HEK293T (cell line): ENCODE measurements around the gene PDGFA.

Experiments used
- ARNT ChIP-seq: fragments of 450-650 bp; IDR thresholded peaks from 2 replicates; pipeline ENCODE4 v1.6.1; 2017; ENCODE audit warnings: mild to moderate bottlenecking
- BHLHE40 ChIP-seq: fragments of 450-650 bp; IDR thresholded peaks from 2 replicates; pipeline ENCODE4 v1.6.1; 2016; ENCODE audit warnings: mild to moderate bottlenecking, moderate library complexity, borderline replicate concordance
- ELF4 ChIP-seq: fragments of 450-650 bp; IDR thresholded peaks from 2 replicates; pipeline ENCODE4 v1.6.1; 2017; ENCODE audit warnings: antibody characterized with exemption
- FOXM1 ChIP-seq: fragments of 450-650 bp; IDR thresholded peaks from 2 replicates; pipeline ENCODE4 v1.6.1; 2017; ENCODE audit warnings: mild to moderate bottlenecking, borderline replicate concordance
- HDGF ChIP-seq: fragments of 450-650 bp; IDR thresholded peaks from 2 replicates; pipeline ENCODE4 v1.6.1; 2017; ENCODE audit warnings: antibody characterized with exemption, borderline replicate concordance
- L3MBTL2 ChIP-seq: fragments of 450-650 bp; conservative IDR thresholded peaks from 2 replicates; pipeline ENCODE4 v1.6.1; 2016; ENCODE audit warnings: mild to moderate bottlenecking
- NFRKB ChIP-seq: fragments of 450-650 bp; IDR thresholded peaks from 2 replicates; pipeline ENCODE4 v1.6.1; 2016; ENCODE audit warnings: mild to moderate bottlenecking, moderate library complexity
- PKNOX1 ChIP-seq: fragments of 450-650 bp; IDR thresholded peaks from 2 replicates; pipeline ENCODE4 v1.6.1; 2016
- SP1 ChIP-seq: fragments of 450-650 bp; IDR thresholded peaks from 2 replicates; pipeline ENCODE4 v1.6.1; 2017
- SUZ12 ChIP-seq: fragments of 450-650 bp; IDR thresholded peaks from 2 replicates; pipeline ENCODE4 v1.6.1; 2016; ENCODE audit warnings: mild to moderate bottlenecking
- ZNF384 ChIP-seq: fragments of 450-650 bp; IDR thresholded peaks from 2 replicates; pipeline ENCODE4 v1.6.1; 2016

- no peak for TF ChIP-seq BHLHE40
- no peak for TF ChIP-seq HDGF
- no peak for TF ChIP-seq ELF4
- no peak for TF ChIP-seq SP1
- no peak for TF ChIP-seq SUZ12
- TF ChIP-seq PKNOX1, result no peak
- TF ChIP-seq ARNT, result no peak
- no peak for TF ChIP-seq FOXM1
- TF ChIP-seq NFRKB, result no peak
- TF ChIP-seq ZNF384, result no peak
- TF ChIP-seq L3MBTL2, result no peak
These were observed 18.9 kb downstream of the PDGFA start for GRCh38 chr7:500521-501420.
